GM21367 (cell line): ENCODE results near the gene NEU2.
"Not testable (repeated sequence)": the region's sequence is repeated elsewhere in the genome, so short reads cannot be mapped to it uniquely, and the experiment has no call there.

Experiments used
- ATAC-seq: cut with Tn5 transposase; IDR thresholded peaks from one replicate; pipeline ENCODE4 v1.9.1; 2021; ENCODE audit not compliant: unreplicated experiment

Gene NEU2

DNA sequence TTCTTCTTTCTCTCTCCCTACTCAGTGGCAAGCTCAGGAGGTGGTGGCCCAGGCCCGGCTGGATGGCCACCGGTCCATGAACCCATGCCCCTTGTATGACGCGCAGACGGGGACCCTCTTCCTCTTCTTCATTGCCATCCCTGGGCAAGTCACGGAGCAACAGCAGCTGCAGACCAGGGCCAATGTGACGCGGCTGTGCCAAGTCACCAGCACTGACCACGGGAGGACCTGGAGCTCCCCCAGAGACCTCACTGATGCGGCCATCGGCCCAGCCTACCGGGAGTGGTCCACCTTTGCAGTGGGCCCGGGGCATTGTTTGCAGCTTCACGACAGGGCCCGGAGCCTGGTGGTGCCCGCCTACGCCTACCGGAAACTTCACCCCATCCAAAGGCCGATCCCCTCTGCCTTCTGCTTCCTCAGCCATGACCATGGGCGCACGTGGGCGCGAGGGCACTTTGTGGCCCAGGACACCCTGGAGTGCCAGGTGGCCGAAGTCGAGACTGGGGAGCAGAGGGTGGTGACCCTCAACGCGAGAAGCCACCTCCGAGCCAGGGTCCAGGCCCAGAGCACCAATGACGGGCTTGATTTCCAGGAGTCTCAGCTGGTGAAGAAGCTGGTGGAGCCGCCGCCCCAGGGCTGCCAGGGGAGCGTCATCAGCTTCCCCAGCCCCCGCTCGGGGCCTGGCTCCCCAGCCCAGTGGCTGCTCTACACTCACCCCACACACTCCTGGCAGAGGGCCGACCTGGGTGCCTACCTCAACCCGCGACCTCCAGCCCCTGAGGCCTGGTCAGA is 1.8 kb downstream of the NEU2 start:
- no peak for ATAC-seq

- ATAC-seq = no peak
Measured at GRCh38 chr2:233035426-233036161, 3.1 kb downstream of the NEU2 start.

DNA sequence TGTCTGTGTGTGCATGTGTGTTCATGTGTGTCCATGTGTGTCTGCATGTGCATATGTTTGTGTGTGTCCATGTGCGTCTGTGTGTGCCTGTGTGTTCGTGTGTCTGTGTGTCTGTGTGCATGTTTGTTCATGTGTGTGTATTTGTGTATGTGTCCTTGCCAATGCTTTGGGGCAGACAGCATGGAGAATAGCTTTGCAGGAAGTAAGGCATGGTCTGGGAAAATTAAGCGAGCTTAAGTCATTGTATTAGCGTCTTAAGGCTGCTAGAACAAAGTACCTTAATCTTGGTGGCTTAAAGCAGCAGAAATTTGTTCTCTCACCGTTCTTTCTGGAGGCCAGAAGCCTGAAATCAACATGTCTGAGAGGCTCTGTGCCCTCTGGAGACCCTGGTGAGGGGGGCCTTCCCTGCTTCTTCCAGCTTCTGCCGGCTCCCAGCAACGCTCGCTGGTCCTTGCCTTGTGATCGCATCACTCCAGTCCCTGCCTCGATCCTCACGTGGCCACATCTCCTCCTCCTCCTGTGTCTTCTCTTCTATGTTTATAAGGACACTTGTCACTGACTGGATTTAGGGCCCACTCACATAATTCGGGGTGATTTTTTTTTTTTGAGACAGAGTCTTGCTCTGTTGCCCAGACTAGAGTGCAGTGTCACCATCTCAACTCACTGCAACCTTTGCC is 3.8 kb downstream of the NEU2 start:
- no peak for ATAC-seq

- ATAC-seq = no peak
Measured at GRCh38 chr2:233037078-233037477, 4.6 kb downstream of the NEU2 start.

- ATAC-seq = no peak
Measured at GRCh38 chr2:233039212-233039845, 6.9 kb downstream of the NEU2 start.

DNA sequence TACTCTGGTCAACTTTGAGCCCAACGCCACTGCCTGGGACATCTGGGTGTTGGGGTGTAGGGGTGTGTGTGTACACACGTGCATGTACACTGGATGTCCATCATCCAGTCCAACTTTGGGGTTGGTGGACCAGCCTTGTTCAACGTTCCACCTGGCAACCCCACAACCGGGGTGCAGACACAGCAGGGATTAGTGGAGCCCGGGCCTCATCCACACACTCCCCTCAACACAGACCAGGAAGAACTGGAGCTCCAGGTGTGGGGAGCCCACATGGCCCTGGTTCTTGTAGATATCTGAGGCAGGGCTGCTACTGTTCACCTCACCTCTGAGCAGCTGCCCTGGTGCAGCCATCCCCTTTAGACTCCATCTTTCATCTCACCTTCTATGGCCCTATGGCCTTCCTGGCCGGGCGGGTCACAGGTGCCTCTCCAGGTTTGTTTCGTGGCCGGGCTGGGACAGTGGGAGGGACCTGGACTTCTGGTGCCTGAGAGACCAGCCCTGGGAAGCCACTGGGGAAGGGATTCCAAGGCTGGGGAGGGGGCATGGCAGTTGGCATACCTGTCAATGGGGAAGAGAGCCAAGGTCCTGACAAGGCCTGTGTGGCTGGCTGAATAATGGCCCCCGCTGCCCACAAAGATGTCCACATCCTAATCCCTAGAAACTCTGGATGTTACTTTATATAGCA is 7.5 kb downstream of the NEU2 start:
- no peak for ATAC-seq

- no peak for ATAC-seq
Measured at GRCh38 chr2:233040571-233040970, 8.1 kb downstream of the NEU2 start.

DNA sequence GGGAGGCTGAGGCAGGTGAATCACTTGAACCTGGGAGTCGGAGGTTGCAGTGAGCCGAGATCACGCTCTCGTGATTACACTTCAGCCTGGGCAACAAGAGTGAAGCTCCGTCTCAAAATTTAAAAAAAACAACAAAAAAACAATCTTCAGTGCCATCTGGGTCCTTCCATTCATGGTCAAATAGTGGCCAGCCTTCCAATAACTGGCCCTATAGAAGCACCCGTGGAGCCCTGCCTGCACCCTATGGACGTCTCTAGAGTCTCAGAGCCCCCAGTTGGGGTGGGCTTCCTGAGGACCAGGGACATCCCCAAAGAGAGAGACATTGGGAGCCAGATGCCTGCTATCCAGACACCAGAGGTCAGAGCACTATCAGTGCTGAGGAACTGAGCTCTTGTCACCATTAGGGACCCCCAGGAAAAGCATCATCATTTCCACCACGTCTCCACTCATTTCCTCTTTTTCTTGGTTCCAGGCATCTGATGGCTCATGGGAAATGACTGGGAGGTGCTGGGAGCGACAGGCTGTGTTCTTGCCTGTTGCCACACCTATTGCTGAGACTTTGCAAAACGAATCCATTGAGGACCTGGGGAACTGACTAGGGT is 9.4 kb downstream of the NEU2 start:
- ATAC-seq = no peak

GRCh38 chr2:233042549-233042948 is 10.1 kb downstream of the NEU2 start:
- no peak for ATAC-seq

DNA sequence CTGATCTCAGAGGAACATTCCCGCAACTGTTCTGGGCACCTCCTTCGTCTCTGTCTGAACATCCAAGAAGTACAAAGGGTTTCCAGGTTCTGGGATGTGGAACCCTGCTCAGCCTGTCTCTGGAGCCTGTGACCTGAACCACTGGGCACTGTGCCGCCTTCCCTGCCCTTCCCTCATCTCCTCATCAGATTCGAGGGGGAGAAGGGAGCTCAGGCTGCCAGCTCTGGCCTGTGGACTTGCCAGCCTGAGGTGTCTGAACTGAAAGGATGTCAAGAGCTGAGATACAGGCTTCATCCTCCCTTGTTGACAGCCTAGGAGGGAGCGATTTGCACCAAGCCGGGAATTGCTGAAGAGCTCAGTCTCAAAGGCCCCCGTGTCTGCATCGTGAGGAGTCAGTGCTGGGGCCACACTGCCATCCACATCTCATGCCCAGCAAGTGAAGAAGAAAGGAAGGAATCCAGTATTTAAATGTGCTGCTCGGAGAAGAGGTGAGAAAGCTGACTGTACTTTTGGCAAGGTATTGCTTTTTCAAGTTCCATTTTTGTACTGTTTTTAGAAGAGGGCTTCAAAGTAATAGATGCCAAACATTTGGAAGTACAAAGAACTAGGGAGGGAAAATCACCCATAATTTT is 12.6 kb downstream of the NEU2 start:
- ATAC-seq = no peak

DNA sequence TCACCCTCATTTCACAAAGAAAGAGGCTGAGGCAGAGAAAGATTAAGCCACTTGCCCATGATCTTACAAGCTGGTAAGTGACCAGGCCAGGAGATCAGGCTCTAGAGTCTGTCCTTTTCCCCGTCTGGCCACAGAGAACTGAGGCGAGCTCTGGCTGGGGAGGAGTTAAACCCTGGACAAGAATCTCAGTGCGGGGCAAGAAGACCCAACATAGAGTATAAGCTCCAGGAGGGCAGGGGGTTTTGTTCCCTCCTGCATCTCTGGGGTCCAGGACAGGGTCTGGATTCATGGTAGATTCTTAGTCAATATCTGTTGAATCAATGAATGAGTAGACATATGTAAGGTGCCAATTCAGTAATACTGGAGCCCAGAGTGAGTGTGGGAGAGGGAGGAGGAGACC is 14.7 kb downstream of the NEU2 start:
- ATAC-seq = no peak

DNA sequence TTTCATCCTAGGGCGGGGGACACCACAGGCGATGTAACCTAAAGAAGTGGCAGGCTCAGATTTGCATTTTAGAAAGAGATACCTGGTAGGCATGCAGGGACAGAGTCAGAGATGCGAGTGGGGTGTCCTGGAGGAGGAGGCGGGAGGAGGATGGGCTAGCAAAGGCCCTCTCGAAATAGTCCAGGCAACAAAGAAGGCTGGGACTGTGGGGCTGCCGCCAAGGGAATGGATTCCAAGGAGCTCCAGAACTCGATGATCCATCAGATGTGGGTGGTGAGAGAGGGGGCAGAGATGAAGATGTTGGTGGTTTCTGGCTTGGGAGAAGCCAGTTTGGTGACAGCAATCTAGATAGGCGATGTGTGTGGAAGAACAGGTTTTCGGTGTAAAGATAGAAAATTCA is 15.2 kb downstream of the NEU2 start:
- ATAC-seq = no peak

DNA sequence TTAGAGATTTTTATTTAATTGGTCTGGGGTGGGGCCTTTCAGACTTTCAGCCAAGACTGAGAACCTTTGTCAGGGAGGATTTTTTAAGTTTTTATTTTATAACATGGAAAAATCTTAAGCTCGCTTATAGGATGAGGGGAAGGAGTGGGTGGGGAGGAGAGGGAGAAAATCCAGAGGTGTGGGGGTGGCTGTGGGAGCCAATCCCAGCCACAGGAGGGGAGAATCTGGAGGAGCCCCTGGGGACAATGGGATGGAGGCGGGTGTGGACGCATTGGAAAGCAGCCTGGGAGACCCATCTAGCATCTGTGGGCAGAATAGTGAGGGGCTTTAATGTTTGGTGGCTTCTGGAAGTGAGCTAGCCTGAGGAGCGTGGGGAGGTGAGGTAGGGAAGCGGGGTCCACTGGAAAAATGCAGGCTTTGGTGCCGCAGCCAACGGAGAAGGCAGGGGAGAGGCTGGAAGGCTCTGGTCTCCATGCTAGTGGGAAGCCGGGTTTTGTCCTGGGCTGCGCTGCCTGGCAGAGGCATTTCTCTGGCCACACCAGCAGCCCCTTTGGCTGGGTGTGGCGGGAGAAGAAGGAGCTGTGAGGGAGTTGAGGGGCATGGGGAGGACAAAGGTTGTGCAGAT is 16.2 kb downstream of the NEU2 start:
- ATAC-seq = no peak

- no peak for ATAC-seq
Measured at GRCh38 chr2:233049194-233049761, 16.8 kb downstream of the NEU2 start.

GRCh38 chr2:233051241-233052149 is 19.0 kb downstream of the NEU2 start:
- no peak for ATAC-seq

DNA sequence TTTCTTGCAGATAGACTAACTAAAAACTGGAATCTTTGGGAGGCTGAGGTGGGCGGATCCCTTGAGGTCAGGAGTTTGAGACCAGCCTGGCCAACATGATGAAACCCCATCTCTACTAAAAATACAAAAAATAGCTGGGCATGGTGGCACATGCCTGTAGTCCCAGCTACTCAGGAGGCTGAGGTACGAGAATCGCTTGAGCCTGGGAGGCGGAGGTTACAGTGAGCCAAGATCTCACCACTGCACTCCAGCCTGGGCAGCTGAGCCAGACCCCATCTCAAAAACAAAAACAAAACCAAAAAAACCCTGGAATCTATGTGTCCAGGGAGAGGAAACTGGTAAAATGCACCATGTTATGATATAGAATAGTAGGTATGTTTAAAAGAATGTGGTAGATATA is 20.0 kb downstream of the NEU2 start:
- ATAC-seq = not testable (repeated sequence)

DNA sequence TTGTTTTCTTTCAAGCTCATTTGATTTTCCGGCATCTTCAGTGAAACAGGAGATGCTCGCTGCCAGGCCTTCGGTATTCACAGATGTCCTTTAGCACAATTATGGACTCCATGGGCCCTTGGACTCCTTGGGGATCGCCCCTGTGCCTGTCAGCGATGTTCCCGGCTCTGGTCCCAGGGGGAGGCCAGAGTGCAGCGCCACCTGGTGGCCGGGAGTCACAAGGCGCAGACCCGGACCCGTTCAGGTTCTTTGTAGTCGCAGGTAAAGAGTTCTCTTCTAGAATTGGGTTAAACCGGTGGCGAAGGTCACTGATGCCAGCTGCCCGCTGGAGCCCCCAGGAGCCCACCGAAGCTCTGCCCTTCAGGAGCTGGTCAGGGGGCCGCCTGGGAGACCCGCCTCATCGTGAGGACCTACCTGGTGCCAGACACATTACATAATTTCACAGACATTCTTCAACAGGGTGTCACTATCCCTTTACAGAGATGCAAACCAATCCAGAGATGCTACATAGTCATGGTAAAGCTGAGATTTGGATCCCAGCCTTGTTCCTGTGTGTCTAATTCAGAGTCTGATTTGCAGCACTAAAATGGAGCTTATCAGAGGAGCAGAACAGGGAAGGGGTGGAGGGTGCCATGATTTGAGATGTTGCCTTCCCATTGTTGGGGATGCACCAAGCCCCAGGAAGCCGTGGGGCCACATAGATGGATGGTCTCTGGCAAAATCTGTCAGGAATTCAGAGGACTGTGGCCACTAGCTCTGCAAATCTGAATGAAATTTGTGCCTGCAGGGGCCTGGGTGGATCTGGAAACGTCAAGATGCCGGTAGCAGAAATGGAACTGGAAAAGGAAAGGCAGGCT is 21.7 kb downstream of the NEU2 start:
- no peak for ATAC-seq
